GM19455 (cell line): ENCODE measurements around the gene PPP4R1.
"Not testable (repeated sequence)": the region's sequence is repeated elsewhere in the genome, so short reads cannot be mapped to it uniquely, and the experiment has no call there.

Source experiments
- ATAC-seq: cut with Tn5 transposase; IDR thresholded peaks from one replicate; pipeline ENCODE4 v1.9.1; 2021; ENCODE audit not compliant: unreplicated experiment

Gene PPP4R1, protein sequence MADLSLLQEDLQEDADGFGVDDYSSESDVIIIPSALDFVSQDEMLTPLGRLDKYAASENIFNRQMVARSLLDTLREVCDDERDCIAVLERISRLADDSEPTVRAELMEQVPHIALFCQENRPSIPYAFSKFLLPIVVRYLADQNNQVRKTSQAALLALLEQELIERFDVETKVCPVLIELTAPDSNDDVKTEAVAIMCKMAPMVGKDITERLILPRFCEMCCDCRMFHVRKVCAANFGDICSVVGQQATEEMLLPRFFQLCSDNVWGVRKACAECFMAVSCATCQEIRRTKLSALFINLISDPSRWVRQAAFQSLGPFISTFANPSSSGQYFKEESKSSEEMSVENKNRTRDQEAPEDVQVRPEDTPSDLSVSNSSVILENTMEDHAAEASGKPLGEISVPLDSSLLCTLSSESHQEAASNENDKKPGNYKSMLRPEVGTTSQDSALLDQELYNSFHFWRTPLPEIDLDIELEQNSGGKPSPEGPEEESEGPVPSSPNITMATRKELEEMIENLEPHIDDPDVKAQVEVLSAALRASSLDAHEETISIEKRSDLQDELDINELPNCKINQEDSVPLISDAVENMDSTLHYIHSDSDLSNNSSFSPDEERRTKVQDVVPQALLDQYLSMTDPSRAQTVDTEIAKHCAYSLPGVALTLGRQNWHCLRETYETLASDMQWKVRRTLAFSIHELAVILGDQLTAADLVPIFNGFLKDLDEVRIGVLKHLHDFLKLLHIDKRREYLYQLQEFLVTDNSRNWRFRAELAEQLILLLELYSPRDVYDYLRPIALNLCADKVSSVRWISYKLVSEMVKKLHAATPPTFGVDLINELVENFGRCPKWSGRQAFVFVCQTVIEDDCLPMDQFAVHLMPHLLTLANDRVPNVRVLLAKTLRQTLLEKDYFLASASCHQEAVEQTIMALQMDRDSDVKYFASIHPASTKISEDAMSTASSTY

DNA sequence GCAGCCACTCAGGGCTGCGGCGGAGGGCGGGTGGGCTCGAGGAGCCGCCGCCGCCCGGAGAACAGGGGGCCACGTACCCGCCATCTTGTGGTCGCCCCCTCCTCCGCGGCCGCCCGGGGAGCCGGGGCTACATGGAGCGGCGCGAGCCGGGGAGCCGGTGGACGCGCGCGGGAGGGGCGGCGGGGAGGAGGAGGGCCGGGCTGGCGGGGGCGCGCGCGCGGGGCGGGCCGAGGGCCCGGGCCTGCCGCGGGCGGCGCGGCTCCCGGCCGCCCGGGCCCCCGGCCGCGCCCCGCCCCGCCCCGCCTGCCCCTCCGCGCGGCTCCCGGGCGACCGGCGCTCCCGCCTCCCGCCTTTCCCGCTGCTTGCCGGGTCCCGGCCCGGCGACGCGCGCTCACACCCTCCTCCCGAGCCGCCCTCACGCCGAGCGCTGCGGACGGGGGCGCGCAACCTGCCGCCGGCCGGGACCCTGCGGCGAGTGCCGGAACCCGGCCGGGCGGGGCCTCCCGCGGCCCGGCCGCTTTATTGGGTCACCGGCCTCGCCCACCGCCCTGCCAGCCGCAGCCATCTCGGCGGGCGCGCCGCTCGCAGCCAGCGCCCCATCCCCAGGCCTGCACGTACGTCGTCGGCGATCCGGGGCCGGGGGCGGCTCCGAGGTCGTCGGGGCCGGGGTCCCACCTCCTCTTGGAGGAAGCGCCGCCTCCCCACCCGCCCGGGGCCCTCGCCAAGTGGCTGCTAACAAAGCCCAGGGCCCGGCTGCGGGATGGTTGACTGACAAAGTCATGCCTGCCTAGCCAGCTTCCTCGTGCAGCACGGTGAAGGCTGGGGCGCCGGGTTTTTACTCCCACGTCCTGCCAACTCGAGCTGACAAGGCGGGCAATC, at the start of gene PPP4R1:
Gene PPP4R1 (minus strand): TSS at position 159 of the 879 bp plus-strand sequence. CDS start 75 bp downstream, at position 84.
- peak; percentile 64 for ATAC-seq

DNA sequence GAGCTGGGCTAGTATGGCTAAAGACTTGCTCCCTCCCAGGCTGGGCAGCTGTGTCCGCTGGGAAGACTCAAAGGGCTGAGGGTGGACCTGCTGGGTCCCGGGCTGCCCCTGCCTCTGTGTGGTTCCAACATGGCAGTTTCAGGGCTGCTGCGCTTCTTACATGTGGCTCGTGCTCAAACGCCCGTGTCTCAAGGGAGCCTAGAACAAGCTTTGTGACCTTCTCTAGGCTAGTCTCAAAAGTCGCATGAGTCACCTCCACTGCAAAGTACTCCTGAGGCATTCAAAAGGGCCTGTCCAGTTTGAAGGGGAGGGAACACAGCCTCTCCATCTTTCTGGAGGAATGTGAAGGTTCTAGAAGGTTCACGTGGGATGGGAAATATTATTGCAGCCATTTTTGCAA, 49.0 kb upstream of the PPP4R1 start:
- ATAC-seq = no peak

GRCh38 chr18:9661564-9661963, 47.2 kb upstream of the PPP4R1 start:
- ATAC-seq = no peak

DNA sequence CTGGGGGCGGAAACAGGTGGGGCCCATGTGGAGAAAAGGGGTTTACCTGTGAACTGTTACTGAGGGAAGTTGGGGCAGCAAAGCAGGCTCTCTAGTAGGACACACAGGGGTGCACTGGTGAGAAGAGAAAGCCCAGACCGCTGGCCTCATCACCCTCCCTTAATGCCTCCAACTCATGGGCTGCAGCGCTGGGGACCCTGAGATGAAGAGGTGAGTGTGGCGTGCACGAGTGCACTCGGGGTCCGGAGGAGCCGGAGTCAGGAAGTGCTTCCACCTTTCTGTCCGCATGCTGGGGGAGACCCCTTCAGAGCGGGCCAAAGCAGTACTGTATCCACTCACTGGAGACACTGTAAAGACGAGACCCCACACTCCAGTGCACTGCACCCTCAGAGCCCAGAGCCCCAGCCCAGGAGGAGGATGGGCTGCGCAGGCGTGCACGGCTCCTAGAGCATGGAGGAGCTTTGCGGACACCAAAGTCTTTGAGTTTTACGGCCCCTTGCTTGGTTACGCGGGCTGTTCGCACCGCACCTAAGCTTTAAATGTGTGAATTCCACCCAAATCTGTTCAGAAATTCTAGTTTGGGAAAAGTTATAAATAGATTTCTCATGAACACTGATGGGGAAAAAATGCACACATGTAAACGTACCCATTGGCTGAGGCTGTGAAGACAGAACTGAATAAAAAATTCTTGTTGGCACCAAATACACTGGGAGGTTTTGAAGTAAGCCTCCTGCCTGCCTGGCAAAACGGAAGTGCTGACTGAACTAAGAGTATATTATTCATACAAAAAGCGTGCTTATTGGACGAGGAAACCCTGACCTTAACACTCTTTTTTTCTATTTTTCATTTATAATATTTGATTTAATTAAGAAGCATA, 45.4 kb upstream of the PPP4R1 start:
- no peak for ATAC-seq

DNA sequence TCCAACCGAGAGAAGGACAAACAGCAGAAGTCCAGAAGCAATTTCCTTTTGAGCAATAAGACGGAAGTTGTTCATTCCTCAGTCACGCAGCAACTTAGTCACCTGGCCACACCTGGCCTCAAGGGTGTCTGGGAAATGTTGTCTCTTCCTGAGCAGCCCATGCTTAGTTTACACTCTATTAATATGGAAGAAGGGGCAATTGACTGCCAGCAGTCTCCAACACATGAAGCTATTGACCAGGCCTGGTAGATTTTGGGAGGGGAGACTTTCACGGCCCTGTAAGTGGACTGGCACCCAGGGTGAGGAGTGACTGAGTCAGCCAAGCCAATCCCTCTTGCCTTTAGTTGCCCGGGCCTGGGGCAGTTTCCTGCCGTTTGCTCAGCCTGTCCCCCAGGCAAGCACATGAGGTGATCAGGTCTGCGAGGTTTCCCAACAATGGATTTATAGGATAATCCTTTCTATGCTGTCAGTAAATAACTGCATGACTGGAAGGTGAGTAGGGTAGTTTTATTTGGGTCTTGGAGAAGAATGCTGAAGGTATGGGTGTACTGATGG, 43.8 kb upstream of the PPP4R1 start:
- no peak for ATAC-seq

DNA sequence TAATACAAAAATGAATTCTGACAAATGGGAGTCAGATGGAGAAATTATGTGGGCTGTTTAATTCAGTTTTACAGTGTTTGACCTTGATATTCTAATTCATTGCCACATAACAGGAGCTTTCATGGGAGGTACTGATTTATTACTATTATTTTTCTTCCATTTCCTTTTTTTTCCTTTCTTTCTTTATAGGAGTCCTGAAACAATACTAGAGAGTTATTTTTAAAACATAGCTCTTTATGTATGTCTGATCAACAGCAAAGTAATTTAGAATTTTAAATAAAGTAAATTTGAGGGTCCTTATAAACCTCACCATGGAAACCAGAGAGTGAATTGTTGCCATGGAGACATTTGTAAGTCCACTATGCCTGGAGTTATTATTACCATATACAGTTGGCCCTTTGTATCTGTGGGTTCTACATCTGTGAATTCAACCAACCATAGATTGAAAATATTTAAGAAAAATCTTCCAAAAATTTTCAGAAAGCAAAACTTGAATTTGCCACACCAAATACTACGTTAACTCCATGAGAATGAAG, 40.9 kb upstream of the PPP4R1 start:
- ATAC-seq = no peak

- no peak for ATAC-seq
Measured at GRCh38 chr18:9653390-9653789, 39.0 kb upstream of the PPP4R1 start.

GRCh38 chr18:9649164-9649540, 34.8 kb upstream of the PPP4R1 start:
- ATAC-seq = no peak

DNA sequence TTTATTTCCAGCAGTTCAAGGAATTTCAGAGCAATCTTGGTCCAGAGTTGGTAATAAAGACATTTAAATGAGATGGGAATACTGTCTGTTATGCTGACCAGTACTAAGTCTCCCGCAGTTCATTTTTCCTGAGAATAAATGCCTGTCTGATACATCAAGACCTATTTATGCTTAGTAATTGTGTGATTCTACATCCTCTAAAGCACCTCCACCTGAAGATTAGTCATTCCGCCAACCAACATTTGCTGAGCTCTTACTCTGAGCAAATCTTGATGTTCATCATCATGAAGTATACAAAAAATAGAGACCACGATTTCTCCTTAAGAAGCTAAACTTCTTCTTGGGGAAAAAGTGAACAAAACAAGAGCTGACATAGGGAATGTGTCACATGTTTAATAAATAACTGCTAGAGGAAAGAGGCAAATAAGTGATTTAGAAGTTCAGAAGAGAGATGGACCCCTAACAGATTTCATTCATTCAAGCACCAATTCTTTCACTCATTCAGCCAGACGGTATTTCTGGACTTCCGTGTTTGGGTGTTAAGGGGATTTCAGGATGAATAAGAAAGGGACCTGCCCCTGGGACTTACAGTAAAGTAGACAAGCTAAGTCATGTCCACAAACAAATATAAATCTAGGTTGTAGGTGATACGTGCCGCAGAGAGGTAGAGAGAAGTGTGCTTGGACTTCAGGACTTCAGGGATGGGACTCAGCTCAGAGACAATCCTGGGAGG, 34.2 kb upstream of the PPP4R1 start:
- ATAC-seq = no peak

DNA sequence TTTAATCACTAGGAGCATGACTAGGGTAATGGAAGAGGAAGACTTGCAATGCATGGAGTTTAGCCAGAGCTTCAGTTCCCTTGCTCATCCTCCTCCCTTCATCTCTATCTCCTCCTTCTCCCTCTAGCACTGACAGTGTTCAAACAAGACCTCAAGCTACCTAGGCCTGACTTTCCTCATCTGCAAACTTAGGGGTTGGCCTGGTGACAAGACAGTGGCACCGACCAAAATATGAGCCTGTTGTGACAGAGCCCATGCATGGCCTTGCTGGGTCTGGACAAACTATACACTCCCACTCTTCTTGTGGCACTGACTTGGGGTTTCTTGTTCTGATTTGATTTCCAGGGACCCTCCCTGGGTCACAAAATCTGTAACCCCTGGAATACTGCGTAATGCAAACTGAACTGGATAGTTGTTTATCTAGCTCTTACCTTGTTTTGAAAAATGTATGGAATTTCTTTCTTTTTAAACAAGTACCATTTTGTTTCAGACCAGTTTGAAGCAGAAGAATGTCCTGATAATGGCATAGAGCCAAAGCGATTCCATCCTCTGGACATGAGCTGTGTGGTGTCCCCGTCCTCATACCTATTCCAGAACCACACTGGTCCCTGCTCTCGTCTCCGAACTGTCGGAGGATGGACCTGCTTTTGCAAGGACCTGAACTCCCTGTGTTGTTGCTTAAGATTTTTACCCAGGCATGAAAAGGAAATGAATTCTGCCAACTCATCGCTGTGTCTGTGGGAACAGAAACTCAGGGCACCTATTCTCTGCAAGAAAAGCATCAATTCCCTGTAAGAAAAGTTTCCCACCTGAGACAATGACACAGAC, 33.4 kb upstream of the PPP4R1 start:
- no peak for ATAC-seq

DNA sequence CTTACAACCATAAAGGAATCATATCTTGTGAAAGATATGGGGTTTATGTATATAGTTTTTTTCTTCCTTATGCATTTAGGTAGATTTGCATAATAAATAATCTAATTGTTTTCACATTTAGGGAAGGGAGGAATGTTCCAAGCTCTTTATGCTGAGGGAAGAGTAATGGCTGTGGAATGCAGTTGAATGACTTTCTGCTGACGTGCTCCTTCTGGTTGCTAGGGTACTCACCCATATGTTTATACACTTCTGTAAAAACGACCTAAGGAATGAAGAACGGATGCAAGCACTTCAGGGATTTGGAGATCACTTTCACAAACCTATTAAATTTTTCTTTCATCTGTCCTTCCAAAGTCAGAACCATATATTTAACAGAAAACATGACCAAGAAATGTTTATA, 29.2 kb upstream of the PPP4R1 start:
- ATAC-seq = no peak

GRCh38 chr18:9642799-9643462, 28.6 kb upstream of the PPP4R1 start:
- no peak for ATAC-seq

DNA sequence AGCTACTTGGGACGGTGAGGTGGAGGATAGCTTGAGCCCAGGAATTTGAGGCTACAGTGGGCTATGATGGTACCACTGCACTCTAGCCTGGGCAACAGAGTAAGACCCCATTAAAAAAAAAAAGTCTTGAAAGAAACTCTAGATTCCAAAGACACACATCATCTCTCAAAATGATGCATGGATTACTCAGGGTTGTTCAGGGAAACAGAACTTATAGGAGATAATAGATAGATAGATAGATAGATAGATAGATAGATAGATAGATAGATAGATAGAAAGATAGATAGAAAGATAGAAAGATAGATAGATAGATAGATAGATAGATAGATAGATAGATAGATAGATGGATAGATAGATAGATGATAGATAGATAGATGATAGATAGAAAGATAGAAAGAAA, 26.7 kb upstream of the PPP4R1 start:
- ATAC-seq = not testable (repeated sequence)

DNA sequence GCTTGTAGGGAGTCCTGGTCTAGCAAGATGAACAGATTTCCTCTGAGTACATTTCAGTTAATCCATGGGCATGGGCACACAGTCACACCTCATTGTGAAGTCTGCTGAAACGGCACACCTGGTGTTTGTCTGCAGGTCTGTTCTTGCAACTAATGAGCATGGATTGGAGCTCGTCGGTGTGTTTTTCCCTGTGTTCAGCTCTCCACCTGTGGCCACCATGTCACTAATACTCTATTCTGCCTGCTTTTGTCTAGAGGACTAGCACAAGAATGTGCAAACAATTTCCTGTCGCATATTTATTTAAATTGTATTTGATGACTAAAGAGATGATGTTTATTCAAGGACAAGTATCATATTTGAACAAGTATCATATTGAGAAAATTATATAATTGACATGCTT, 24.5 kb upstream of the PPP4R1 start:
- no peak for ATAC-seq

GRCh38 chr18:9637036-9637767, 22.8 kb upstream of the PPP4R1 start:
- ATAC-seq = no peak

DNA sequence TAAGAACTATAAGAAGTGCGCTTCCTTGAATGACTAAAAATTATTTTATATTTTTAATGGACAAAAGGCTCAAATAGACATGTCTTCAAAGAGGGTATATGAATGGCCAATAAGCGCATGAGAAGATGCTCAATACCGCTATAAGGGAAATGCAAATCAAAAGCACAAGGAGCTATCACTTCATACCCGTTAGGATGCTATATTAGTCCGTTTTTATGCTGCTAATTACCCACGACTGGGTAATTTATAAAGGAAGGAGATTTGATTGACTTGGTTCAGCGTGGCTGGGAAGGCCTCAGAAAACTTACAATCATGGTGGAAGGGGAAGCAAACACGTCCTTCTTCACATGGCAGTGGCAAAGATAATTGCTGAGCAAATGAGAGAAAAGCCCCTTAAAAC, 20.5 kb upstream of the PPP4R1 start:
- ATAC-seq = no peak
